Measurements from ENCODE around the gene LCE3A.

DNA sequence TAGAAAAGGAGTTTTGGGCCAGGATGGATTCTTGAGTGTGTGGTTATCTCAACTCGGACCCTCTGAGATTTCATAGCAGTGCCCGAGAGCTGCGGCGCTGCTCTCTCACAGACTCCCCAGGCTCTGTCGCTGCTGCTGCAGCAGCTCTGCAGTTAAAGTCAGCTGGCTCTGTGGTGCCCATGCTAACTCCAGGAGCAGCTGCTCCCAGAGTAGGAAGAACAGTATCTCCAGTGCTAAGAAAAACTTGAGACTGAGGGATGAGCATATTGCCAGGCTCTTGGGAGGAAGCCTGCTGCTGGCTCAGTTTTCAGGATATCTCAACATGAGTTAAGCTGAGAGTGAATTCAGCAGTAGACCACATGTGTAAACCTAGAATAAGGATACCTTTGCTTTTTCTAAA lies 44.7 kb upstream of the LCE3A start:
- TF ChIP-seq POLR2A (IDR thresholded peaks at IDR 0.05; ENCODE audit: low read length) (no peak), GATA1 (IDR thresholded peaks at IDR 0.05; ENCODE audit: low read depth, low read length) (no peak)
